Measurements from ENCODE around the gene AP5Z1.

The AP5Z1 gene

GRCh38 chr7:4789194-4790077 is 14.0 kb downstream of the AP5Z1 start:
- no peak for DNase-seq (ENCODE audit: extremely low spot score)
- CTCF ChIA-PET, result interaction anchor here (1.1 to 1.8 kb wide), 3 partner anchors 9 to 14 kb away, joined by 3 to 5 read pairs (median 4); partner anchors contain the start of gene AP5Z1
- no peak for TF ChIP-seq CTCF (IDR thresholded peaks at IDR 0.05; ENCODE audit: control extremely low read depth, extremely low read depth, low read depth, missing control alignments)
- POLR2A ChIA-PET, result interaction anchor here (1.5 kb wide), 1 partner anchor 14 kb away, joined by 6 read pairs; the partner anchor contains the start of gene AP5Z1

GRCh38 chr7:4790078-4790465 is 14.6 kb downstream of the AP5Z1 start:
- no peak for TF ChIP-seq CTCF (IDR thresholded peaks at IDR 0.05; ENCODE audit: control extremely low read depth, extremely low read depth, low read depth, missing control alignments)
- CTCF ChIA-PET, result interaction anchor here (1.3 to 4.5 kb wide), 3 partner anchors 12 to 14 kb away, joined by 3 to 35 read pairs (median 5); partner anchors contain the start of gene AP5Z1
- POLR2A ChIA-PET, result no interaction called here

GRCh38 chr7:4790516-4790991 is 15.1 kb downstream of the AP5Z1 start:
- ChIA-PET CTCF (interaction anchor here (2.4 to 4.5 kb wide), 3 partner anchors 8 to 94 kb away, joined by 8 to 35 read pairs (median 24); partner anchors contain the start of genes AP5Z1 and RADIL), POLR2A (no interaction called here)
- no peak for TF ChIP-seq CTCF (IDR thresholded peaks at IDR 0.05; ENCODE audit: control extremely low read depth, extremely low read depth, low read depth, missing control alignments)
- no peak for DNase-seq (ENCODE audit: extremely low spot score)

More at GRCh38 chr7:4790078-4790465, 14.6 kb downstream of the AP5Z1 start:
- DNase-seq (ENCODE audit: extremely low spot score), result no peak

GRCh38 chr7:4791101-4791737 is 15.8 kb downstream of the AP5Z1 start:
- ChIA-PET POLR2A (no interaction called here), CTCF (interaction anchor here (1.0 to 4.5 kb wide), 13 partner anchors 9 to 294 kb away, joined by 3 to 35 read pairs (median 4); partner anchors contain the start of genes AP5Z1 and RADIL)
- TF ChIP-seq CTCF (IDR thresholded peaks at IDR 0.05; ENCODE audit: control extremely low read depth, extremely low read depth, low read depth, missing control alignments), result no peak
- no peak for DNase-seq (ENCODE audit: extremely low spot score)

GRCh38 chr7:4791738-4792536 is 16.5 kb downstream of the AP5Z1 start:
- POLR2A ChIA-PET, result interaction anchor here (0.6 to 1.3 kb wide), 2 partner anchors 16 to 338 kb away, joined by 4 to 5 read pairs; partner anchors contain the start of gene AP5Z1
- TF ChIP-seq CTCF (IDR thresholded peaks at IDR 0.05; ENCODE audit: control extremely low read depth, extremely low read depth, low read depth, missing control alignments), result peak; percentile 74
- CTCF ChIA-PET, result interaction anchor here (0.6 to 4.5 kb wide), 18 partner anchors 9 to 294 kb away, joined by 3 to 35 read pairs (median 3); partner anchors contain the start of genes AP5Z1 and RADIL
- DNase-seq (ENCODE audit: extremely low spot score), result peak; percentile 89
